Progenitor cell of endocrine pancreas (in vitro differentiated cells): Measurements from ENCODE around the gene LRP5. TPM values are rescaled to one million over a fixed set of nuclear protein-coding genes. Genes with fewer than 3 reads are reported as not detected.
"Not testable (repeated sequence)": the region's sequence is repeated elsewhere in the genome, so short reads cannot be mapped to it uniquely, and the experiment has no call there.

Experiments used
- DNase-seq: peaks from one replicate; pipeline ENCODE4 v3.0.0; 2021; ENCODE audit warnings: low spot score; ENCODE audit not compliant: unreplicated experiment
- H3K27ac Mint-ChIP-seq: 2 replicates; pipeline ENCODE4 v1.8.0; 2021; ENCODE audit warnings: mild to moderate bottlenecking, moderate library complexity, mixed read lengths
- H3K27me3 Mint-ChIP-seq: 2 replicates; pipeline ENCODE4 v1.8.0; 2021; ENCODE audit warnings: mixed read lengths
- H3K36me3 Mint-ChIP-seq: 2 replicates; pipeline ENCODE4 v1.8.0; 2022; ENCODE audit warnings: mixed read lengths; ENCODE audit not compliant: insufficient read depth
- H3K4me1 Mint-ChIP-seq: 2 replicates; pipeline ENCODE4 v1.8.0; 2021; ENCODE audit warnings: low read depth, mixed read lengths
- H3K4me3 Mint-ChIP-seq: 2 replicates; pipeline ENCODE4 v1.8.0; 2021; ENCODE audit warnings: low read depth, mild to moderate bottlenecking, moderate library complexity, mixed read lengths
- H3K9me3 Mint-ChIP-seq: 2 replicates; pipeline ENCODE4 v1.8.0; 2021; ENCODE audit warnings: low read depth, mixed read lengths
- total RNA-seq: library from RNA; stranded (reverse); gene quantifications from 2 replicates; pipeline ENCODE4 v1.2.1, GENCODE V29; 2021
- TF ChIP-seq, protein P1 (sequence below): fragments of 200-600 bp; sonication (generic); IDR thresholded peaks from one replicate; pipeline ENCODE4 v1.5.0; 2021; ENCODE audit warnings: antibody characterized with exemption, mild to moderate bottlenecking; ENCODE audit not compliant: unreplicated experiment

The LRP5 gene
- total RNA-seq, 1 donor from 2014 or later, result 115 TPM

DNA sequence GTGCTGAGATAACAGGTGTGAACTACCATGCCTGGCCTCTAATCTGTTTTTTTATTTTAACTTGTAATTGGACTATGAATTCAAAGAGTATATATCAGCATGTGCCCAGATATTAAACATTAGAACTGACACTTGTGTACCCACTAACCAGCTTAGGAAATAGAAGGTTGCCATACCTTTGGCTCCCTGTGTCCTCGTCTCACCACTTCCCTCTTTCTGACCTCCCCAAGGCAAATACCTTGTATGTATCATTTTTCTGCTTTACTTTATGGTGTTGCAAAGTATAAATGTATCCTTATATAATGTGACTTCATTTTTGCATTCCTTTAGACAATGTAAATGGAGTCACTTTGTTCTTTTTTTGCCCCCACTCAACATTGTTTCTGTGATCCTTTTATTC, 157.3 kb downstream of the LRP5 start:
- H3K27ac Mint-ChIP-seq, result peak overlapping the region; percentile 26

DNA sequence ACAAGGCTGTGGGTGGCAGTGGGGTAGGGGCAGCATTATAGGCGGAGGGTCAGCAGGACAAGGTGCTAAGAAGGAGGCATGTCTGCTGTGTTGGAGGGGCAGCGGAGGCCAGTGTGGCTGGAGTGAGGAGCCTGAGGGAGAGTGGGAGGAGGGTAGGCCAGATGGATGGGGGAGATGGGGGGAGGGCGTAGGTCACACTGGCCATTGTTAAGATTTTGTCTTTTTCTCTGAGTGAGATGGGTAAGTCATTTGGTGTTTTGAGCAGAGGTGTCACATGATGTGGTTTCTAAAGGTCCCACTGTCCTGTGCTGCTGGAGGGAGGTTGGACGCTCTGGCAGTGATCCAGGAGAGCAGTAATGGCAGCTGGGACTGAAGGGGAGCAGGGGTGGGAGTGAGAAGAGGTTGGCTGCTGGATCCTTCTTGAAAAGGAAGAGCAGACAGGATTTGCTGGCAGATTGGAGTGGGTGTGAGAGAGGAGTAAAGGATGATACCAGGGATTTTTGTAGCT, 158.0 kb downstream of the LRP5 start:
- DNase-seq, result no peak
- peaks cover 33% of the 10 kb centered on the region for H3K4me1 Mint-ChIP-seq
- TF ChIP-seq, protein P1, sequence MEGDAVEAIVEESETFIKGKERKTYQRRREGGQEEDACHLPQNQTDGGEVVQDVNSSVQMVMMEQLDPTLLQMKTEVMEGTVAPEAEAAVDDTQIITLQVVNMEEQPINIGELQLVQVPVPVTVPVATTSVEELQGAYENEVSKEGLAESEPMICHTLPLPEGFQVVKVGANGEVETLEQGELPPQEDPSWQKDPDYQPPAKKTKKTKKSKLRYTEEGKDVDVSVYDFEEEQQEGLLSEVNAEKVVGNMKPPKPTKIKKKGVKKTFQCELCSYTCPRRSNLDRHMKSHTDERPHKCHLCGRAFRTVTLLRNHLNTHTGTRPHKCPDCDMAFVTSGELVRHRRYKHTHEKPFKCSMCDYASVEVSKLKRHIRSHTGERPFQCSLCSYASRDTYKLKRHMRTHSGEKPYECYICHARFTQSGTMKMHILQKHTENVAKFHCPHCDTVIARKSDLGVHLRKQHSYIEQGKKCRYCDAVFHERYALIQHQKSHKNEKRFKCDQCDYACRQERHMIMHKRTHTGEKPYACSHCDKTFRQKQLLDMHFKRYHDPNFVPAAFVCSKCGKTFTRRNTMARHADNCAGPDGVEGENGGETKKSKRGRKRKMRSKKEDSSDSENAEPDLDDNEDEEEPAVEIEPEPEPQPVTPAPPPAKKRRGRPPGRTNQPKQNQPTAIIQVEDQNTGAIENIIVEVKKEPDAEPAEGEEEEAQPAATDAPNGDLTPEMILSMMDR, result no peak
- H3K9me3 Mint-ChIP-seq, result peaks cover 17% of the 10 kb centered on the region
- no peak overlapping the region for H3K4me3 Mint-ChIP-seq
- peak overlapping the region; percentile 26 for H3K27ac Mint-ChIP-seq
- H3K36me3 Mint-ChIP-seq, result peaks cover 40% of the 10 kb centered on the region
- no peaks in the 10 kb centered on the region for H3K27me3 Mint-ChIP-seq

More for the DNA sequence above, 157.3 kb downstream of the LRP5 start:
- H3K4me3 Mint-ChIP-seq, result no peak overlapping the region
- H3K9me3 Mint-ChIP-seq, result peaks cover 17% of the 10 kb centered on the region
- DNase-seq, result no peak
- peaks cover 38% of the 10 kb centered on the region for H3K4me1 Mint-ChIP-seq
- TF ChIP-seq, protein P1, result no peak
- peaks cover 37% of the 10 kb centered on the region for H3K36me3 Mint-ChIP-seq
- H3K27me3 Mint-ChIP-seq, result no peaks in the 10 kb centered on the region

DNA sequence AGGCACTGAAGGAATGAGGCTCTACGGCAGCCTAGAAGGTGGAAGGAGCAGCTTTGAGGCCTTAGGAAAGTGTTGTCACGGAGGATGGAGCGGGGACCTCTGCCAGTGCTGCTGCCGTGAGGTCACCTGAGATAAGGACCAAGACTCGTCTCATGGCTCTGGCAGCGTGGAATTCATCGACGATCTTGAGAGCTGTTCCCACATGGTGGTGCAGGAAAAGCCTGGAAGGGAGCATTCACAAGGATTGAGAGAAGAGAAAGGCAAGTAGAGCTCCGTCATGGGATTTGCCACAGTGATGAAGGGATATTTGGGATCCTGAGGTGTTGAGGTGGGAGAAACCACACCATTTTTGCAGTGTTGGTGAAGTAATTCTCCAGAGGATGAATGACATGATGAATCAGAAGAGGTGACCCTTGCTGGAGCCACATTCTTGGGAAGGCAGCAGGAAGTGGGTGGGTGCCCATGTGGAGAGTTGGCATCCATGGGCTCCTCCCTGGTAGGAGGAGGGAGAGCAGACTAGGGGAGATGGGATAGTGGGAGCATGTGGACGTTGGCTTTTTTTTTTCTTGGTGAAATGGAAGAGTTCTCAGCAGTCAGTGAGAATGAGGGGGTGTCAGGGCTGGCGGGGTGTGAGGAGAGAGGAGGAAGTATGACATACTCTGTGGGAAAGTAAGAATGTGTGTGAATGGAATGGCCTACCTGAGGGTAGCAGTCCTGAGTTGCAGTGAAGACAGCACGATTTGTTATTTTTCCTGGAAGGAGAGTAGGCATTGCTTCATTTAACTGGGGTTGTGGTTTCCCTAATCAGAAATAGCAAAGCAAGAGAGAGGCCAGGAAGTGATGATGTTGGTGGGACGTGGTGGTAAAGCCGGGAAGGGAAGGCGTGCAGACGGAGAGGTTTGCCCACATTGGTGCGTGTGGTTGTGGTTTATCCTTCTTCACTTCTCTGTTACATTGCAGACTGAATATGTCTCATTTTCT, 159.3 kb downstream of the LRP5 start:
- Mint-ChIP-seq H3K9me3 (peaks cover 17% of the 10 kb centered on the region), H3K27me3 (no peaks in the 10 kb centered on the region), H3K27ac (peak overlapping the region; percentile 59), H3K36me3 (peaks cover 40% of the 10 kb centered on the region), H3K4me1 (peaks cover 25% of the 10 kb centered on the region), H3K4me3 (no peak overlapping the region)
- no peak for DNase-seq
- TF ChIP-seq, protein P1, result no peak

DNA sequence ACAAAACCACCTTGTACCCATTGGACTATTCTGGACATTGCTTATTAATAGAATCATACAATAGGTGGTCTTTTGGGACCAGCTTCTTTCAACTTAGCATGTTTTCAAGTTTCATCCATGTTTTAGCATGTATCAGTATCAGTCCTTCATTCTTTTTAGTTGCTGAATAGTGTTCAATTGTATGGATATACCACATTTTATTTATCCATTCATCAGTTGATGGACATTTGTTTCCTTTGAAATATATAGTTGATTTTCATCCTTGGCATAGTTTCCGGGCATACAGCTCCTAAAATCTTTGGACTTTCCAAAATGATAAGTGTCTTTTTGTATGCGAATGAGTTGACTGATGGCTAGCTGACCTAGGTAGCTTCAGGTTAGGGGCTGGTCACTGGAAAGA, 160.4 kb downstream of the LRP5 start:
- Mint-ChIP-seq H3K27ac (no peak overlapping the region), H3K27me3 (no peaks in the 10 kb centered on the region), H3K4me1 (peaks cover 22% of the 10 kb centered on the region), H3K4me3 (no peak overlapping the region), H3K9me3 (peaks cover 21% of the 10 kb centered on the region), H3K36me3 (peaks cover 43% of the 10 kb centered on the region)
- DNase-seq, result no peak
- TF ChIP-seq, protein P1, result no peak

DNA sequence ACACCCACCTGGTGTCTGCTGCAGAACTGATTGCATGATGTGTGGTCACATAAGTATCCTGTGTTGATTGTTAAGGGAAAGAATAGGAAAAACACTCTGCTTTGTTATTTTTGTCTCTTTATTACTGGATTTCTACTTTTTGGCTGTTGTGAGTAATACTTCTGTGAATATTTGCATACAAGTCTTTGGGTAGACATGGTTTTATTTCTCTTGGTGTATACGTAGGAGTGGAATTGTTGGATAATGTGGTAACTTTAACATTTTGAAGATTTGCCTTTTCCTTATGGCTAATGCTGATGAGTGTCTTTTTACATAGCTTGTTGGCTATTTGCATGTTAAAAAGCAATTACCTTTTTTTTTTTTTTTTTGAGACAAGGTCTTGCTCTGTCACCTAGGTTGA, 161.3 kb downstream of the LRP5 start:
- DNase-seq, result no peak
- Mint-ChIP-seq H3K27me3 (no peaks in the 10 kb centered on the region), H3K4me3 (no peak overlapping the region), H3K9me3 (peaks cover 21% of the 10 kb centered on the region), H3K4me1 (peaks cover 15% of the 10 kb centered on the region), H3K36me3 (peaks cover 45% of the 10 kb centered on the region), H3K27ac (peak overlapping the region; percentile 77)
- TF ChIP-seq, protein P1, result no peak

DNA sequence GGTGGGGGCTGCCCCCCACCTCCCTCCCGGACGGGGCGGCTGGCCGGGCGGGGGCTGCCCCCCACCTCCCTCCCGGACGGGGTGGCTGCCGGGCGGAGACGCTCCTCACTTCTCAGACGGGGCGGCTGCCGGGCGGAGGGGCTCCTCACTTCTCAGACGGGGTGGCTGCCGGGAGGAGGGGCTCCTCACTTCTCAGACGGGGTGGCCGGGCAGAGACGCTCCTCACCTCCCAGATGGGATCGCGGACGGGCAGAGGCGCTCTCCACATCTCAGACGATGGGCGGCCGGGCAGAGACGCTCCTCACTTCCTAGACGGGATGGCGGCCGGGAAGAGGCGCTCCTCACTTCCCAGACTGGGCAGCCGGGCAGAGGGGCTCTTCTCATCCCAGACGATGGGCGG, 163.2 kb downstream of the LRP5 start:
- H3K27me3 Mint-ChIP-seq, H3K4me3 Mint-ChIP-seq: not testable (repeated sequence)
- H3K36me3 Mint-ChIP-seq, result peaks cover 54% of the 10 kb centered on the region

More for the DNA sequence above, 163.2 kb downstream of the LRP5 start:
- not testable (repeated sequence) for DNase-seq, H3K4me1 Mint-ChIP-seq, H3K27ac Mint-ChIP-seq
- peaks cover 21% of the 10 kb centered on the region for H3K9me3 Mint-ChIP-seq
